Measurements from ENCODE around the gene MYADM.

DNA sequence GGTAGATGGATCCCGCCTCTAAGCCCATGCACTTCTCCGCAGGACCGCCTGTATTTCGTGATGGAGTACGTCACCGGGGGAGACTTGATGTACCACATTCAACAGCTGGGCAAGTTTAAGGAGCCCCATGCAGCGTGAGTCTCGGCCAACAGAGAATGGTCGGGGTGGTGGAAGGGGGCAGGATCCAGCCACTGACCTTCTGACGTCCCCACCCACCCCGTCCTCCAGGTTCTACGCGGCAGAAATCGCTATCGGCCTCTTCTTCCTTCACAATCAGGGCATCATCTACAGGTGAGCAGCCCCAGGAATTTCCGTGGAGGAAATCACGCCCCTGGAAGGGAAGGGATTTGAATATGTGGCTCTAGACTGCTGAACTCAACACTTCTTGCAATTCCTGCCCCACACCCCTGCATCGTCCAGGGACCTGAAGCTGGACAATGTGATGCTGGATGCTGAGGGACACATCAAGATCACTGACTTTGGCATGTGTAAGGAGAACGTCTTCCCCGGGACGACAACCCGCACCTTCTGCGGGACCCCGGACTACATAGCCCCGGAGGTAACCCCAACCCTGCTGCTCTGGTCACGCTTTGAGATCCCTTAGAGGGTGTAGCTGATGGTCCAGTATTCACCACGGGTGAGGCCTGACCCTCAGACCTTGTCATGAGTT is 32.6 kb downstream of the MYADM start:
- no peak for TF ChIP-seq ZNF274 (IDR thresholded peaks at IDR 0.05; ENCODE audit: low read depth, low read length)
- no peak for TF ChIP-seq SUZ12 (IDR thresholded peaks at IDR 0.05; ENCODE audit: extremely low read depth, insufficient read depth, insufficient read length)

Data from NT2/D1 (cell line).